GM18517 (cell line): ENCODE measurements around the gene VPS13A.

ENCODE experiments used
- ATAC-seq: cut with Tn5 transposase; IDR thresholded peaks from one replicate; pipeline ENCODE4 v1.9.1; 2021; ENCODE audit warnings: mild to moderate bottlenecking, moderate library complexity; ENCODE audit not compliant: unreplicated experiment

The VPS13A gene

GRCh38 chr9:77454663-77455062 lies 277.3 kb downstream of the VPS13A start:
- no peak for ATAC-seq

GRCh38 chr9:77455312-77455927 lies 278.1 kb downstream of the VPS13A start:
- ATAC-seq, result peak; percentile 50

GRCh38 chr9:77456829-77457437 lies 279.6 kb downstream of the VPS13A start:
- ATAC-seq, result peak; percentile 88

- peak; percentile 71 for ATAC-seq
Measured at GRCh38 chr9:77457916-77458592, 280.7 kb downstream of the VPS13A start.

GRCh38 chr9:77460938-77461337 lies 283.6 kb downstream of the VPS13A start:
- ATAC-seq, result no peak

GRCh38 chr9:77462066-77462465 lies 284.7 kb downstream of the VPS13A start:
- no peak for ATAC-seq

GRCh38 chr9:77463151-77463550 lies 285.8 kb downstream of the VPS13A start:
- no peak for ATAC-seq

GRCh38 chr9:77464661-77465060 lies 287.3 kb downstream of the VPS13A start:
- ATAC-seq, result no peak

- no peak for ATAC-seq
Measured at GRCh38 chr9:77469515-77470231, 292.3 kb downstream of the VPS13A start.
